GM19468 (cell line): ENCODE measurements around the gene CRHR2.
"Not testable (repeated sequence)": the region's sequence is repeated elsewhere in the genome, so short reads cannot be mapped to it uniquely, and the experiment has no call there.

Experiments used
- ATAC-seq: cut with Tn5 transposase; IDR thresholded peaks from one replicate; pipeline ENCODE4 v1.9.1; 2021; ENCODE audit warnings: mild to moderate bottlenecking, moderate library complexity, moderate number of reproducible peaks; ENCODE audit not compliant: unreplicated experiment; ENCODE audit errors: extremely low read depth

The CRHR2 gene

DNA sequence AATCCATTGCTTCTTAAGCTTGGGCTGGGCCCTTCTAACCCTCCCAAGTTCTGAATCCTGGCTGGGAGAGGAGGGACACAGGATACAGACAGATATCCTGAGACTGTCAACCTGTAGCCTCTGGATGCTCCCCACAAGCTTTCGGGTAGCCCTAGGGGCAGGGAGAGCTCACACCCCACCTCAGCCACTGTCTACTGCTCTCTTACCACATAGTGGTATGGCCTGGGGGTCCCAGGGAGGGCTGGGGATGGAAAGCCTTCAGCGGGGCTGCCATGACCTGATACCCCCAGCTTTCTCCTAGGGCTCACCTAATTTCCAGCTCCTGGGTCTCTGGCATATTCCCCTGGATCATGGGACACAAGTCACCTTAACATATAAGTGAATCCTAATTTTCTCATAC, 25.1 kb downstream of the CRHR2 start:
- no peak for ATAC-seq

DNA sequence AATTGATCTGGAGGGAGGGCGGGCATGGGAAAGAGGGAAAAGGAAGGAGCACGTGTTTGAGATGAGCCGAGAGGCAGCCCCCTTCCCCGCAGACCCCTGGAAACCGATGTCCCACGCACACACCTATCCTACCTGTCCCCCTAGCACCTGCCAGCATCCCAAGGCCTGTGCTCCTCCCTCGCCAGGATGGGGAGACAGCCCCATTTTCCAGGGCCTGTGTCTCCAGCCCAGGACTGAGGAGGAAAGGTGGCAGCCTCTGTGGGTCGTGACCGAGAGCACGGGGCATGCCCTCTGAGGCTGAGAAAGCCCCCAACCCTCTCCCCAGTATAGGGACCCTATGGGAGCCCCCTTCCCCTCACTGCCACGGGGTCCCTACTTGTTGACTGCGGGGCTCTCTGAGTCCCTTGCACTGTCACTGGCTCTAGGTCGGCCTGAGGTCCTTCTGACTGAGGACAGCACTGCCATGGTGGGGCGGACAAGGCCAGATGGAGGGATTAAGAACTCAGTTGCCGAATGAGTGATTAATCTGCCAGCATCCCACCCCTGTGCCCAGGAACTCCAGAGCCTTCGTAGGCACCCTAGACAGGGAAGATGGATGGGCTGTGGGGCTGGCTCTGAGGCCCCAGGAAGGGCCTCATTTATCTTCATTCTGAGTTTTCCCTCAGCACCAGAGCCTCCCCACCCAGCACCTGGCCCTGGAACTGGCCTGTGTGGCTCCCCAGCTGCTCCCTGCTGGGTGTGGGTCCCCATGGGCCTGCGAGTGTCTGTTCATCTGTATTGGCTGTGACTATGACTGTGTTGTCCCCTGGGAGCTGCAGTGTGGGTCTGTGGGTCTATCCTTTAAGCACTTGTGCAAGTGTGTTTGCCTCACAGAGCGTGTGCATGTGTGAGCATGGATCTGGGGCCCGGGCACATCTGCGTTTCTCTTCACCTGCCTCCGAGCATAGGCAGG, 26.0 kb downstream of the CRHR2 start:
- ATAC-seq = no peak

DNA sequence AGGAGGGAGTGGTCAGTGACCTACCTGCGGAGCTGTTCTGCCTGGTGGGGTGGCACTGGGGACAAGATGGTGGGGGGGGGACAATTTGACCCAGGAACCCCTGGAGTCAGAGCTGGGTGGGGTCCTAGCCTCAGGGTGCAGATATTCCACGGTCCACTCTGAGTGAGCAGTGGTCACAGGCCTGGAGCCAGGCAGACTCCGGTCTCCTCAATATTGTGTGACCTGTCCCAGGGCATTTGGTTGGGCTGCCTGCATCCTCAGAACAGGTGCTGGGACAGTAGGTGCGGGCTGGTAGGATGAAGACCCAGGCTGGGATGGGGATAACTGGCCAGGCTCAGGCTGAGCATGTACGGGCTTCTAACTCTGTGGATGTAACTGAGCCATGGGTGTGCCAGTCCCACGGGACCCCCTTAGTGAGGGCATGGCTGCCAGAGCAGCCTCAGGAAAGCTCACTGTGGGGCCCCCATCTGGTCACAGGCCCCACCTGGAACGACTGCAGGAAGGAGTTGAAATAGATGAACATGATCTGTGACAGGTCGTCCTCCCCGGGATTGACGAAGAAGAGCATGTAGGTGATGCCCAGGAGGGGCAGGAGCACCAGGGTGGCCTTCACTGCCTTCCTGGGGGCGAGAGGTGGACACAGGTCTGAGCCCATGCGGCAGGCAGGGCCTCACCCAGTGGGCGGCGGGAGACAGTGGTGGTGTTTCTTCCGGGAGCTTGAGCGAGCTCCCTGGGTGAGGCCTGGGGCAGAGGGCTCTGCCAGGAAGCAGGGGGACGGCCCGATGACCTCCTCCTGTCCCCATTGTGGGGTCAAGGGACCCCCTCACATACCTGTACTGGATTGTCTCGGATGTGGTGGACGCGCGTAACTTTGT, 26.9 kb downstream of the CRHR2 start:
- no peak for ATAC-seq

DNA sequence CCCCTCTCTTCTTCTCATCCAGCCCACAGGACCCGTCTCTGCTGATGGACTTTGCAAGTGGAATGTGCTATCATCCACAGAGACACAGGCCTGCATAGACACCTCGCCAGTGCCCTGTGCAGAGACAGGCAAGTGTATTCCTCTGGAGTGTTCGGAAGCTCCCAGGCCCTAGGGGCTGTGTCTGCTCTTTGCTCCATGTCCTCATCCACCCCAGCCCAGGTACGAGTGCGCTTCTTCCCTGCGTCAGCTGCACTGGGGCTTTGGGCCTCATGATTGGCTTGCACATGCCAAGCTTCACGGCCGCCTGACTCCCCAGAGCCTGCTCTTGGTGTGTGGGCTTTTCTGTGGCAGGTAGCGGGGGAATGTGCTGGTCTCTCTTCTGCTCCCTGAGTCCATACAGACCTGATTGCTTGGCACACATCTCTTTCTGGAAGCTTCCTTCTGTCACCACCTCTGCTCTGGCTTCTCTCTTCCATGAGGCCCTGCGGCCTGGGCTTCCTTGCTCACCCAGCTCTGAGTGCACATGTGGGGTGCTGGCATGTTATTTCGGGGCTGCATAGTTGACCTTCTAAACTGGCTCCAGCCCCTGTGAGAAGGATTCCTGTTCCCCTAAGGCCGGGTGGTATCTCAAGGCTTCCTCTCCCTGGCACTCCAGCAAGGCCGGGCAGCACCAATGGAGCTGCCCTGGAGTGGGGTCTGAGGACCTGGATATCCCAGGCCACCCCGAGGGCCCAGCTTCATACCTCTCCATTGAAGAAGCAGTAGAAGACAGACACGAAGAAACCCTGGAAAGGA, 27.8 kb downstream of the CRHR2 start:
- ATAC-seq = no peak

DNA sequence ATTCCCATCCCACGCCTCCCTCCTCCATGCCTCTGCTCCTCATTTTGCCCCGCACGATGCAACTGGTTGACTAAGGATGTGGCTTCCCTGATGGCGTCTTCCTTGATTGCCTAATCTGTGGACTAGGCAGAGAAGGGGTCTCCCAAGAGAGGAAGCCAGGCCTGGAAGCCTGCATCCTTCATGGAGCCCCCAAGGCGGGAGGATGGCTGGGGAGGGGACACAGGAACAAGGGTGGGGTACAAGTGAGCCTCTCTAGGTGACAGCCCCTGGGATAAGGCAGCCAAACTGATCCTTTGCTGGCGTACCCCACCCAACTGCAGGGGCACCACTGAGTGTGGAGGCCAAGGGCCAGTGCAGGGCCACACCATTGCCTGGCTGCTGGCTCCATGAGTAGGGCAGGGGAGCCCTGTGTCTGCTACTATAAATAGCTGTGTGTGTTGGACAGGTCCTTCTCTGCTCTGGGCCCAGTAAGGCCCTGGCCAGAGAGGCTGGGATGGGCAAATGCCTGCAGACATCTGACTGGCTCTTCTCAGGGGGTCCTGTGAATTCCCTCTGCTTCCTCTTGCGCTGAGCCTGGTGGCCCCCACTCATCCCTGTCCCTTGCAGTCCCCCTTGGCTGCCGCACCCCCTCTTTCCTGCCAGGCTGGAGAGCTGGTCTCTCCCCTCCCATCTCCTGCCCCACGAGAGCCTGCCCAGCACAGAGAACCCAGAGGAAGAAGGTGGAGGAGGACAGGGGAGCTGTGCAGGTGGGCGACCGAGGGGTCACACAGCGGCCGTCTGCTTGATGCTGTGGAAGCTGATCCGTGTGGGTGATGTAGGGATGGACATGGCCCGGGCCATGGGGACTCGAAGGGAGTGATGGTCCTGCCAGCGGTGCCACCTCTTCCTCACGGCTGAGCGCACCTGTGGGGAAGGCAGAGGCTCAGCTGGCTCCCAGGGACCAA, 29.3 kb downstream of the CRHR2 start:
- no peak for ATAC-seq

DNA sequence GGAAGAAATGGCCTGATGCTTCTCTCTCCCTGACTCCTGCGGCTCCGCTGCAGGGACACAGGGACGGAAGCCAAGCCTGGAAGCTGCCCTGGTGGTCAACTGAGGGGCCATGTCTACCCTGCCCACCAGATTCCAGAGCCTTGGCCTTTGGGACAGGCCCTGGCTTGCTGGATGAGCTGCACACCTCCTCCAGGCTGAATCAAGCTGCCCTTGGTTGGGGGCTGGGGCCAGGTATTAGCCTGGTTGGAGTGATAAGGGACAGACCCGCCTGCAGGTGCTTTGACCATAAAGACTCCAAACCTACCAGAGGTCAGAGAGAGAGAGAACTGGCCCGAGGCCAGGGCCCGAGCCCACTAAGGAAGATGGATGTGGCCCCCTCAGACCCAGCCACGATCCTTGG, 30.1 kb downstream of the CRHR2 start:
- ATAC-seq = no peak

DNA sequence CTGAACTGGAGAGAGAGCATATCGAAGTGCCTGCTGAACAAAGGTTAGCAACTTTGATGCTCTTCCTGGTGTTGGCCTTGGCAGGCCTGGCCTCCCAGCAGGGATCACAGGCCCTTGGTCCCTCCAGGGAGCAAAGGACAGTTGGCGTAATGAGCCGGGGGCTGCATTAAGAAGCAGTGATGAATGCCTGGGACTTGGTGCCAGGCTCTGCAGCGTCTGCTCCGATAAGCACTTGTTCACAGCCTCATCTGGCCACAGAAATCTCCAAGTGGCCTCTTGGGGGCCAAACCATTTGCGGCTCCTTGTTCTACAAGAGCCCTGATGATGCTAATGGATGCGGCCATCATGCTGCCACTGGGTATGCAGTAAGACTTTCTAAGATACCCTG, 31.8 kb downstream of the CRHR2 start:
- ATAC-seq = no peak

DNA sequence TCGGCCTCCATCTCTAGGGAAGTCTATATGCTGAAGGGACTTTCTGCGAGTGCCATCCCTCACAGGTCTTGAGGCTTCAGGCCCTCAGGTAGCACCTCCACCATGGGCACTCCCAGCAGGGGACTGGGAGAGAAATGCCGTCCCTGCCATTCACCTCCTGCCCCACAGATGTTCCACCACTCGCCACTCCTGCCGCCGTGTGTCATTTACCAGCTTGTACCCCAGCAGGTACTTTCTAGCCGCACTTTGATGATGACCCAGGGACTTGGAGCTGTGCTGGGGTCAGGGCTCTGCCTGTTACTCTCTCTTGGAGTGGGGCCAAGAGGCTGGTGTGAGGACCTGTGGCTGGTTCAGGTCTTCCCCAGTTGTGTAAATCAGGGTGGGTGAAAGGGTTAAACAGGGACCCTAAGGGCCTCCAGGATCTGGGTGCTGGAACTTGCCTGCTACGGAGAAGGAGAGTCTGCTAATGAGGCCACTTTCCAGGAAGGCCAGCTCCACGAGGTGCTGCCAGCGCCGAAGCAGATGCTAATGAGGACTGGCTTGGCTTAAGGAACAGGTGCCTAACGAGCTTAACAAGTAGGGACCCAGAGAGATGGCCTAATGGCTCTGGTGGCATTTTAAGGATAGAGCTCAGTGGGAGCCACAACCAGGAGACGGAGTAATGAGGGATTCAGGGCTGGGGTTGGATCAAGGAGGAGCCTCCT, 32.4 kb downstream of the CRHR2 start:
- no peak for ATAC-seq

DNA sequence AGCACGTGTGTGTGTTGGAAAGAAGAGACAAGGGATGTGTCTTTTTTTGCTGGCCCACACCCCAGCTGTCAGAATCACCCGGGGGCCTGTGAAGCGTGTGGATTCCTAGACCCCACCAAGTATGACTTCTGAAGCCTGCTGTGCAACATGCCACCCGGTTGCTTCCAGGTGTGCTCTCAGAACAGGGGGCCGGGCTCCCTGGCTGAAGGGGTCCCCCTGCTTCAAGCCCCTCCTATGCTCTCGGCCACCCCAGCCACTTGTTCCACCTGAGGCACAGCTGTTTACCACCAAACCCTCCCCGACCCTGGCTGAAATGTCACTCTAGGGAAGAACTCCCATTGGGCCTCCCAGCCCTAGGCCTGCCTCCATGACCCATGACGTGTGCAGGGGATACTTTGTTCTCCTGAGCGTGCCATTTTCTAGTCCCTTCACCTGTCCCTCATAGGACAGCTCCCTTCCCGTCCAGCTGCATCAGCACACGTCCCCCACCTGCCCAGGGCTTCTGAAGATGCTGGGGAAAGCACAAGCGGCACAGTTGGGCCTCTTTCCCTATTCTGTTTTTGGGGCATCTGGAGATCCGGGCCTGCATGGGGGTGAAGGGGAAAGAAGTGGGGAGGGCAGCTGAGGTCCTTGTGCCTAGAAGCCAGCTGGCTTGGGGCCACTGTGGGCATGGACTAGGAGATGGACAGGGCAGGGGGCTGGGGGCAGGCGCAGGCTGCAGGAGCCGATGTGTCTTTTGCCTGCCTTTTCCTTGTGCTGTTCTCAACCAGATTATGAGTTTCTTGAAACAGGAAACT, 33.3 kb downstream of the CRHR2 start:
- no peak for ATAC-seq

DNA sequence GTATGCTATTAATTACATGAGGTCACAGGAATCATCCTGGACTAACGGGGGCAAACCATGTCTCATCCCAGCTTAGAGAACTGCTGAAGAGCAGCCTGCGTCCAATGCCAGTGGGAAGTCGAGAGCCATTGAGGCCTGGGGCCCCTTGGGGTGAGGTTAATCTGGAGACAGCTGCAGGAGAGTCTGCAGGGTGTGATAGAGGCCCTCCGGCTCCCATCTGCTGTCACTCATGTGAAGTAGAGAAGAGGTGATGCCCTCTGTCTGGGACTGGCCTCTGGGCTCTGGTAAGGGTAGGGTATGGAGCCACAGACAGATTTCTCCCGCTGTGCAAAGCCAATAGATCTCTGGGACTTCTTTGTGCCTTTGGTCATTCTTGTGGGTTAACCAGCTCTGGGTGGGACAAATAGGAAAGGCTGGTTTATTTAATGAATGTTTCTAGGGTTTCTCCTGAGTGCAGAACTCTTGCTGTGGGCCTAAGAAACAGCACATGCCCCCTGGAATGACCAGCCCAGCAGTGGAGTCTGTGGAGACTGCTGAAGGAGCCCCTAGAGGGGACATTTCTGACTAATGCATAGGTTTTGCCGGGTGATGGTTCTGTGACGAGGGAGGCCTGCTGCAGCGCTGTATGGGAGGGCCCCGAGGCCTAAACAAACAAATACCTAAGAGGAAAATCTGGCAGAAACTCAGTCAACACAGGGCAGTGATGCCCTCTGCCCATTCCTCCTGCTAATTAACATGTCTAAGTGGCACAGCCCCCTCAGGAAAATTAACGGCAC, 34.5 kb downstream of the CRHR2 start:
- ATAC-seq = no peak

DNA sequence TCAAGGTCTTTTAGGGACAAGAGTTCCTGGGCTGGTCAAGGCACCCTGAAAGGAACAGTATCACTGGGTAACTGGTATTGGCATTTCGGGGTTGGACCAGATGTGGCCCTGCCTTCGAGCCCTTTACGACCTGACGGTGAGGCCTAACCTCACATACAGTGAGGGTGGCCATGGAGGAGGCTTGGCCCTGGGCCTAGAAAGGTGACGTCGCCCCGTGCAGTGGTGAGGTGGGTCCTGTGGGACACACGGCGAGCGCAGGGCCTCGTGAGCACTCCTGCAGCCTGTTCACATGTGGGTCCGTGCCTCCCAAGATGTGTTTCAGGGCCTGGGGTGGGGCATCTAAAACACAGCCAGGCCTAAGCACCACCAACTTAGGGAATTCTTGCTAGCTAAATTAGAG, 36.1 kb downstream of the CRHR2 start:
- no peak for ATAC-seq

DNA sequence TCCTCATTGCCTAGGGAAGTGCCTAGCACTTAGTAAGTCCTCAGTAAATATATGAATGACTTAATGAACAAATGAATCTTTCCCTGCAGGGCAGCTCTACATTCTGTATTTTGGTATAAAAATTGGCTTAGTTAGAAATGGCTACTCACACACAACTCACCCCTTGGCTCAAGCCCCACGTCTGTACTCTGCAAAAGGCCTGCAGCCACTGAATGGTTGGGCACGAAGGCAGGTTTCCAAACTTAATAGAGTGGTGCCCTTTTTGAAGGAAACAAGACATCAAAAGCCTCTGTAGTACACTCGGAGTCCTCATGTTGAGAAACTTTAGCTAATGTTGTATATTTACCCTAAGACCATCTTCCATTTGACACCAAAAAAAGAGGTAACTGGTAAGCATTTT, 36.6 kb downstream of the CRHR2 start:
- no peak for ATAC-seq

DNA sequence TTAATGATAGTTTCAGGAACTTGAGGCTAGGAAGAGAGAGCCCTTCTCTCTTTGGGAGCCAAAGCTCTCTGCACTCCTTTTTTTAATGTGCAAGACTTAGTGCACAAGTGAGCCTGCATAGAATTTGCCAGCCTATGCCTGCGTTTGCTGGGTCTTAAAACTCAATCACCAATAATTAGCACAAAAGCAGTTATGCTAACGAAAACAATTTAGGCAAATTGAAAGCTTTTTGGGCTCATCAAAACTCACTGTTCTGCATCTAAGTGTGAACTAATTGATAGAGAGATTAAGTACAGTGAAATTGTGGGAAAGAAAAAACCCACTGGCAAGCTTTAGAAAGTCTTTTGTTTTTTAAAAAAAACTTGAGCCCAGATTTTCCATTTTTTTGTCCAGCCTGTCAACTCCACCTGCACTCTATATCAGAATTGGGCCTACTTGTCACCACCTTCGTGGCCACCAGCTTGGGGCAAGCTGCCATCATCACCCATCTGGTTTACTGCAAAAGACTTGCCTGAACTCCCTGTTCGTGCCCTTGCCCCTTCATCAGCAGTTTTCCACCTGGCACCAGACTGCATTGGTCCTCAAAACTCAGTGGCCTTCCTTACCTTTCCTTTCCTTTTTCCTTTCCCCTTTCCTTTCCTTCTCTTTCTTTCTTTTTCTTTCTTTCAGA, 37.8 kb downstream of the CRHR2 start:
- ATAC-seq = no peak

DNA sequence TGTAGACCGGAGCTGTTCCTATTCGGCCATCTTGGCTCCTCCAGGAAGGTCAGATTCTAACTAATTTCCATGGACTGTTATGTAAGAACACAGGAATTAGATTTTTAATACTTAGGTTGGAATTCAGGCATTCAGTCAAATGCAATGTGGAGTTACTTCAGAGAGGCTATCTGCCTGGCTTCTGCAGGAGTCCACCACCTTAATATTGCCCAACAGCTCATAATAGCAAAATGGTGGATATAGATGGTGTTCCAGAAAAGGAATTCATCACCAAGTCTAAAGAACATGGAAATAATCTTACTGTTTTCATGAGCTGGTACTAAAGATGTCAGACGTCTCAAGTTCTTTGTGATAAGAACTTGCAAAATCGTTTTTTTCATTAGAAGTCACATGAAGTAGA, 39.5 kb downstream of the CRHR2 start:
- no peak for ATAC-seq

DNA sequence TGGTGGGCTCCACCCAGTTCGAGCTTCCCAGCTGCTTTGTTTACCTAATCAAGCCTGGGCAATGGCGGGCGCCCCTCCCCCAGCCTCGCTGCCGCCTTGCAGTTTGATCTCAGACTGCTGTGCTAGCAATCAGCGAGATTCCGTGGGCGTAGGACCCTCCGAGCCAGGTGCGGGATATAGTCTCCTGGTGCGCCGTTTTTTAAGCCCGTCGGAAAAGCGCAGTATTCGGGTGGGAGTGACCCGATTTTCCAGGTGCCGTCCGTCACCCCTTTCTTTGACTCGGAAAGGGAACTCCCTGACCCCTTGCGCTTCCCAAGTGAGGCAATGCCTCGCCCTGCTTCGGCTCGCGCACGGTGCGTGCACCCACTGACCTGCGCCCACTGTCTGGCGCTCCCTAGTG, 39.9 kb downstream of the CRHR2 start:
- not testable (repeated sequence) for ATAC-seq

DNA sequence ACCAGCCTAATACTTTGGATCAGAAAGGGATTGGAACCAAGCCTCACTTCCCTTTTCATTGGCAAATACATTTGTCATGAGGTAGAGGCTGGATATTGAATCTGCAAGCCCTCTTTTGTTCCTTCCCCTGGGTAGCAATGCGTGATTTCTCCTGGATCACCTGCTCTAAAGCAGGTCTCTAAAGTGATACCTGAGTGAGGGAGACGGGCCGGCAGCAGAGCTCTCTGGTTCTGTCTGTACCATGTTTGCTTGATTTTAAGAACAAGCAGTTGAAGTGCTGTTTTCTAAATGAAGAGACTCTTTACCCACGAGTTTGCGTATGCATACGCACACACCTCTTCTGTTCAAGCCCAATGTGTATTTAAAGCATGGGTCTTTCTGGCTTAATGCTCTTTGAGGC, 46.5 kb downstream of the CRHR2 start:
- no peak for ATAC-seq
